HEK293T (cell line): ENCODE results near the gene KCTD10.

Experiments
- ARNT ChIP-seq: fragments of 450-650 bp; IDR thresholded peaks from 2 replicates; pipeline ENCODE4 v1.6.1; 2017; ENCODE audit warnings: mild to moderate bottlenecking
- BHLHE40 ChIP-seq: fragments of 450-650 bp; IDR thresholded peaks from 2 replicates; pipeline ENCODE4 v1.6.1; 2016; ENCODE audit warnings: mild to moderate bottlenecking, moderate library complexity, borderline replicate concordance
- CTBP1 ChIP-seq: fragments of 450-650 bp; IDR thresholded peaks from 2 replicates; pipeline ENCODE4 v1.6.1; 2016; ENCODE audit warnings: borderline replicate concordance
- ELF4 ChIP-seq: fragments of 450-650 bp; IDR thresholded peaks from 2 replicates; pipeline ENCODE4 v1.6.1; 2017; ENCODE audit warnings: antibody characterized with exemption
- FOXK2 ChIP-seq: fragments of 450-650 bp; IDR thresholded peaks from 2 replicates; pipeline ENCODE4 v1.6.1; 2016; ENCODE audit warnings: mild to moderate bottlenecking
- FOXM1 ChIP-seq: fragments of 450-650 bp; IDR thresholded peaks from 2 replicates; pipeline ENCODE4 v1.6.1; 2017; ENCODE audit warnings: mild to moderate bottlenecking, borderline replicate concordance
- HDGF ChIP-seq: fragments of 450-650 bp; IDR thresholded peaks from 2 replicates; pipeline ENCODE4 v1.6.1; 2017; ENCODE audit warnings: antibody characterized with exemption, borderline replicate concordance
- NFRKB ChIP-seq: fragments of 450-650 bp; IDR thresholded peaks from 2 replicates; pipeline ENCODE4 v1.6.1; 2016; ENCODE audit warnings: mild to moderate bottlenecking, moderate library complexity
- SP1 ChIP-seq: fragments of 450-650 bp; IDR thresholded peaks from 2 replicates; pipeline ENCODE4 v1.6.1; 2017
- TARDBP ChIP-seq: fragments of 450-650 bp; IDR thresholded peaks from 2 replicates; pipeline ENCODE4 v1.6.1; 2016
- ZNF384 ChIP-seq: fragments of 450-650 bp; IDR thresholded peaks from 2 replicates; pipeline ENCODE4 v1.6.1; 2016
- TF ChIP-seq, protein P1 (sequence below): fragments of 450-650 bp; IDR thresholded peaks from 2 replicates; pipeline ENCODE4 v1.6.1; 2016

DNA sequence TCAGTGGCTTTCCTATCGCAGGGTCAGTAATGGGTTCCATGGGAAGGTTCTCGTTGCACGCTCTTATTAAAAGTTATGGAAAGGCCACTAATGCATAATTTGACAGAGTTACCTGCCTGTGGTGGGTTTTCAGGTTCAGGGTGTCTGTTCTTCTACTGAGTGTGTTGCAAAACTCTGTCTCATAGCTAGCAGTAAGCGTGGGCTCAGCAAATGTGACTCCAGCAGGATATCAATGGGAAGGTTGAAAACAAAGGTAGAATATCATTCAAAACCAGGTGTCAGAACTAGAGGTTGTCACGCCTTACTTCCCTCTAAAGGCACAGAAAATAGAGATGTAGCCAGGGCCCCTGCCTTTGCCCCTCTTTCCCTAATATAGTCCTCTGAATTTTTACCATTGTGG is 25.2 kb upstream of the KCTD10 start:
- TF ChIP-seq HDGF (no peak), FOXM1 (no peak), SP1 (no peak), FOXK2 (no peak), ELF4 (no peak), BHLHE40 (no peak), ARNT (no peak), CTBP1 (no peak), TARDBP (no peak), ZNF384 (no peak), NFRKB (no peak)
- TF ChIP-seq, protein P1, sequence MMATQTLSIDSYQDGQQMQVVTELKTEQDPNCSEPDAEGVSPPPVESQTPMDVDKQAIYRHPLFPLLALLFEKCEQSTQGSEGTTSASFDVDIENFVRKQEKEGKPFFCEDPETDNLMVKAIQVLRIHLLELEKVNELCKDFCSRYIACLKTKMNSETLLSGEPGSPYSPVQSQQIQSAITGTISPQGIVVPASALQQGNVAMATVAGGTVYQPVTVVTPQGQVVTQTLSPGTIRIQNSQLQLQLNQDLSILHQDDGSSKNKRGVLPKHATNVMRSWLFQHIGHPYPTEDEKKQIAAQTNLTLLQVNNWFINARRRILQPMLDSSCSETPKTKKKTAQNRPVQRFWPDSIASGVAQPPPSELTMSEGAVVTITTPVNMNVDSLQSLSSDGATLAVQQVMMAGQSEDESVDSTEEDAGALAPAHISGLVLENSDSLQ: no peak
